ENCODE data around the gene PRKCSH. TPM values are rescaled to one million over a fixed set of nuclear protein-coding genes. Genes with fewer than 3 reads are reported as not detected.

PRKCSH gene
- total RNA-seq, 1 experiment from 2014 or later: 399 TPM

DNA sequence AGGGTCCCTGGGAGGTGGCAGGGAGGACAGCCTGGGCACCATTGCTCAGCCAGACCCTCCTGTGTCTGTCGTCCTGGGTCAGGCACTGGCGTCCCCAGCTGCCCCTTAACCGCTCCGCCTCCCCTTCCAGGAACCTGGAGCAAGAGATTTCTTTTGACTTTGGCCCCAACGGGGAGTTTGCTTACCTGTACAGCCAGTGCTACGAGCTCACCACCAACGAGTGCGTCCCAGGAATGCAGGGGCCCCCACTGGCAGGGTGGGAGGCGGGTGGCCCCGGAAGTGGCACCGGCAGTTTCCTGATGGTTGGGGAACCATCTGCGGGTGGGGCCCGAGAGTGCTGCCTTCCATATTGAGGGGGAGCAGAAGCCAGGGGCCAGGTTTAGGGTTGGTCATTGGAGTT is 13.0 kb downstream of the PRKCSH start:
- no peaks in the 10 kb centered on the region for H3K4me1 ChIP-seq (ENCODE audit: control insufficient read depth, insufficient read depth, low read length)
- H3K27ac ChIP-seq (ENCODE audit: low read length): no peak overlapping the region
- no peaks in the 10 kb centered on the region for H3K9me3 ChIP-seq (ENCODE audit: control insufficient read depth, insufficient read depth, low read depth, low read length)
- ChIA-PET POLR2A (no interaction called here), CTCF (interaction anchor here (0.6 kb wide), 1 partner anchor 11 kb away, joined by 4 read pairs; no protein-coding TSS in a partner anchor)
- TF ChIP-seq, protein P1, sequence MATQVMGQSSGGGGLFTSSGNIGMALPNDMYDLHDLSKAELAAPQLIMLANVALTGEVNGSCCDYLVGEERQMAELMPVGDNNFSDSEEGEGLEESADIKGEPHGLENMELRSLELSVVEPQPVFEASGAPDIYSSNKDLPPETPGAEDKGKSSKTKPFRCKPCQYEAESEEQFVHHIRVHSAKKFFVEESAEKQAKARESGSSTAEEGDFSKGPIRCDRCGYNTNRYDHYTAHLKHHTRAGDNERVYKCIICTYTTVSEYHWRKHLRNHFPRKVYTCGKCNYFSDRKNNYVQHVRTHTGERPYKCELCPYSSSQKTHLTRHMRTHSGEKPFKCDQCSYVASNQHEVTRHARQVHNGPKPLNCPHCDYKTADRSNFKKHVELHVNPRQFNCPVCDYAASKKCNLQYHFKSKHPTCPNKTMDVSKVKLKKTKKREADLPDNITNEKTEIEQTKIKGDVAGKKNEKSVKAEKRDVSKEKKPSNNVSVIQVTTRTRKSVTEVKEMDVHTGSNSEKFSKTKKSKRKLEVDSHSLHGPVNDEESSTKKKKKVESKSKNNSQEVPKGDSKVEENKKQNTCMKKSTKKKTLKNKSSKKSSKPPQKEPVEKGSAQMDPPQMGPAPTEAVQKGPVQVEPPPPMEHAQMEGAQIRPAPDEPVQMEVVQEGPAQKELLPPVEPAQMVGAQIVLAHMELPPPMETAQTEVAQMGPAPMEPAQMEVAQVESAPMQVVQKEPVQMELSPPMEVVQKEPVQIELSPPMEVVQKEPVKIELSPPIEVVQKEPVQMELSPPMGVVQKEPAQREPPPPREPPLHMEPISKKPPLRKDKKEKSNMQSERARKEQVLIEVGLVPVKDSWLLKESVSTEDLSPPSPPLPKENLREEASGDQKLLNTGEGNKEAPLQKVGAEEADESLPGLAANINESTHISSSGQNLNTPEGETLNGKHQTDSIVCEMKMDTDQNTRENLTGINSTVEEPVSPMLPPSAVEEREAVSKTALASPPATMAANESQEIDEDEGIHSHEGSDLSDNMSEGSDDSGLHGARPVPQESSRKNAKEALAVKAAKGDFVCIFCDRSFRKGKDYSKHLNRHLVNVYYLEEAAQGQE (IDR thresholded peaks at IDR 0.05; ENCODE audit: insufficient read depth in 1 of 2, low read depth in 2 of 2, low read length in 1 of 2): no peak
- TF ChIP-seq TCF7L2 (IDR thresholded peaks at IDR 0.05; ENCODE audit: low read depth, low read length): no peak
- no peak for TF ChIP-seq POLR2AphosphoS5 (IDR thresholded peaks at IDR 0.05; ENCODE audit: low read depth, low read length)
- TF ChIP-seq, protein P2, sequence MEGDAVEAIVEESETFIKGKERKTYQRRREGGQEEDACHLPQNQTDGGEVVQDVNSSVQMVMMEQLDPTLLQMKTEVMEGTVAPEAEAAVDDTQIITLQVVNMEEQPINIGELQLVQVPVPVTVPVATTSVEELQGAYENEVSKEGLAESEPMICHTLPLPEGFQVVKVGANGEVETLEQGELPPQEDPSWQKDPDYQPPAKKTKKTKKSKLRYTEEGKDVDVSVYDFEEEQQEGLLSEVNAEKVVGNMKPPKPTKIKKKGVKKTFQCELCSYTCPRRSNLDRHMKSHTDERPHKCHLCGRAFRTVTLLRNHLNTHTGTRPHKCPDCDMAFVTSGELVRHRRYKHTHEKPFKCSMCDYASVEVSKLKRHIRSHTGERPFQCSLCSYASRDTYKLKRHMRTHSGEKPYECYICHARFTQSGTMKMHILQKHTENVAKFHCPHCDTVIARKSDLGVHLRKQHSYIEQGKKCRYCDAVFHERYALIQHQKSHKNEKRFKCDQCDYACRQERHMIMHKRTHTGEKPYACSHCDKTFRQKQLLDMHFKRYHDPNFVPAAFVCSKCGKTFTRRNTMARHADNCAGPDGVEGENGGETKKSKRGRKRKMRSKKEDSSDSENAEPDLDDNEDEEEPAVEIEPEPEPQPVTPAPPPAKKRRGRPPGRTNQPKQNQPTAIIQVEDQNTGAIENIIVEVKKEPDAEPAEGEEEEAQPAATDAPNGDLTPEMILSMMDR (IDR thresholded peaks at IDR 0.05): no peak
- no peak for TF ChIP-seq SIN3A (IDR thresholded peaks at IDR 0.05; ENCODE audit: borderline replicate concordance, insufficient read depth, low read depth, low read length)
- intact Hi-C loops (cut with micrococcal nuclease; ENCODE audit: unreplicated experiment): no loop called here
- no peaks in the 10 kb centered on the region; the same call in 1 of the 2 replicates for H3K36me3 ChIP-seq (ENCODE audit: control insufficient read depth, insufficient read depth, low read length)
- BruUV-seq (replicated peaks): no TSS peak
- no peak for DNase-seq (ENCODE audit: low read depth, low spot score)
- in situ Hi-C loops (cut with HindIII; ENCODE audit: low pct_unique_long_range_greater_than_20kb, low sequenced_read_pairs): no loop called here
- H3K27me3 ChIP-seq (ENCODE audit: control insufficient read depth, insufficient read depth, low read length): no peaks in the 10 kb centered on the region
- no peak for ATAC-seq
- H3K4me3 ChIP-seq (ENCODE audit: low read depth in 2 of 2, low read length in 2 of 2): no peak overlapping the region

- Histone ChIP-seq H3K4me1 (ENCODE audit: control insufficient read depth, insufficient read depth, low read length) (no peaks in the 10 kb centered on the region), H3K27ac (ENCODE audit: low read length) (no peak overlapping the region), H3K9me3 (ENCODE audit: control insufficient read depth, insufficient read depth, low read depth, low read length) (no peaks in the 10 kb centered on the region), H3K4me3 (ENCODE audit: low read depth in 2 of 2, low read length in 2 of 2) (no peak overlapping the region), H3K36me3 (ENCODE audit: control insufficient read depth, insufficient read depth, low read length) (no peaks in the 10 kb centered on the region; the same call in 1 of the 2 replicates), H3K27me3 (ENCODE audit: control insufficient read depth, insufficient read depth, low read length) (no peaks in the 10 kb centered on the region)
- in situ Hi-C loops (cut with HindIII; ENCODE audit: low pct_unique_long_range_greater_than_20kb, low sequenced_read_pairs): no loop called here
- ATAC-seq (no peak), DNase-seq (ENCODE audit: low read depth, low spot score) (no peak)
- POLR2A ChIA-PET: no interaction called here
- intact Hi-C loops (cut with micrococcal nuclease; ENCODE audit: unreplicated experiment): no loop called here
- TF ChIP-seq POLR2AphosphoS5 (IDR thresholded peaks at IDR 0.05; ENCODE audit: low read depth, low read length) (no peak), TCF7L2 (IDR thresholded peaks at IDR 0.05; ENCODE audit: low read depth, low read length) (no peak), SIN3A (IDR thresholded peaks at IDR 0.05; ENCODE audit: borderline replicate concordance, insufficient read depth, low read depth, low read length) (no peak)
- TF ChIP-seq, protein P1 (IDR thresholded peaks at IDR 0.05; ENCODE audit: insufficient read depth in 1 of 2, low read depth in 2 of 2, low read length in 1 of 2): no peak
- TF ChIP-seq, protein P2 (IDR thresholded peaks at IDR 0.05): no peak
- CTCF ChIA-PET: interaction anchor here (0.6 kb wide), 1 partner anchor 105 kb away, joined by 9 read pairs; no protein-coding TSS in a partner anchor
- no TSS peak for BruUV-seq (replicated peaks)
These were observed 13.6 kb downstream of the PRKCSH start for GRCh38 chr19:11448923-11449554.

Measured in Panc1 (cell line).